ENCODE data around the gene FCGBP. TPM values are rescaled to one million over a fixed set of nuclear protein-coding genes. Genes with fewer than 3 reads are reported as not detected.
"Not testable (repeated sequence)": the region's sequence is repeated elsewhere in the genome, so short reads cannot be mapped to it uniquely, and the experiment has no call there.

FCGBP gene
- total RNA-seq, 1 donor from 2014 or later = 10.3 TPM

- H3K36me3 ChIP-seq; H3K9me3 ChIP-seq; H3K4me1 ChIP-seq; intact Hi-C loops (cut with DNase I); H3K27ac ChIP-seq: not testable (repeated sequence)
- peak; percentile 44 for ATAC-seq
- H3K4me3 ChIP-seq = peak overlapping the region; percentile 23
- DNase-seq = peak; percentile 84
- H3K27me3 ChIP-seq = peaks cover 10% of the 10 kb centered on the region
These were observed 40.8 kb downstream of the FCGBP start for GRCh38 chr19:39893366-39894235.

- H3K9me3 ChIP-seq; H3K4me3 ChIP-seq; DNase-seq; intact Hi-C loops (cut with DNase I); H3K36me3 ChIP-seq; H3K4me1 ChIP-seq; ATAC-seq; H3K27ac ChIP-seq: not testable (repeated sequence)
- H3K27me3 ChIP-seq = peaks cover 10% of the 10 kb centered on the region
These were observed 41.9 kb downstream of the FCGBP start for GRCh38 chr19:39892506-39892902.

GRCh38 chr19:39891660-39892505 lies 42.6 kb downstream of the FCGBP start:
- H3K4me3 ChIP-seq; H3K9me3 ChIP-seq; H3K36me3 ChIP-seq; H3K27ac ChIP-seq; intact Hi-C loops (cut with DNase I); H3K4me1 ChIP-seq: not testable (repeated sequence)
- peak; percentile 21 for ATAC-seq
- peaks cover 10% of the 10 kb centered on the region for H3K27me3 ChIP-seq
- peak; percentile 77 for DNase-seq

GRCh38 chr19:39890755-39891551 lies 43.5 kb downstream of the FCGBP start:
- Histone ChIP-seq H3K27me3 (peaks cover 10% of the 10 kb centered on the region), H3K36me3 (no peaks in the 10 kb centered on the region), H3K4me1 (no peaks in the 10 kb centered on the region), H3K9me3 (no peaks in the 10 kb centered on the region), H3K27ac (no peak overlapping the region), H3K4me3 (no peak overlapping the region)
- DNase-seq (peak; percentile 53), ATAC-seq (no peak)
- TF ChIP-seq CTCF (IDR thresholded peaks at IDR 0.05) = no peak
- intact Hi-C loops (cut with DNase I) = no loop called here

GRCh38 chr19:39889872-39890754 lies 44.3 kb downstream of the FCGBP start:
- H3K9me3 ChIP-seq; ATAC-seq; H3K4me1 ChIP-seq; H3K27ac ChIP-seq; intact Hi-C loops (cut with DNase I); H3K4me3 ChIP-seq; H3K36me3 ChIP-seq: not testable (repeated sequence)
- peak; percentile 67 for DNase-seq
- H3K27me3 ChIP-seq = peaks cover 10% of the 10 kb centered on the region

GRCh38 chr19:39887456-39887951 lies 46.9 kb downstream of the FCGBP start:
- ATAC-seq; H3K36me3 ChIP-seq; DNase-seq; H3K4me3 ChIP-seq; H3K27ac ChIP-seq; H3K4me1 ChIP-seq; H3K9me3 ChIP-seq; intact Hi-C loops (cut with DNase I): not testable (repeated sequence)
- H3K27me3 ChIP-seq = peaks cover 10% of the 10 kb centered on the region

GRCh38 chr19:39885821-39886554 lies 48.4 kb downstream of the FCGBP start:
- H3K4me3 ChIP-seq; H3K9me3 ChIP-seq; H3K4me1 ChIP-seq; H3K27ac ChIP-seq; H3K27me3 ChIP-seq; ATAC-seq; intact Hi-C loops (cut with DNase I); H3K36me3 ChIP-seq; DNase-seq: not testable (repeated sequence)

- H3K27me3 ChIP-seq; H3K9me3 ChIP-seq; H3K36me3 ChIP-seq; H3K27ac ChIP-seq; ATAC-seq; H3K4me1 ChIP-seq; DNase-seq; intact Hi-C loops (cut with DNase I); H3K4me3 ChIP-seq: not testable (repeated sequence)
These were observed 49.7 kb downstream of the FCGBP start for GRCh38 chr19:39884721-39885120.

All from upper lobe of right lung (tissue), 1 donor.